H1 (cell line): Measurements from ENCODE around the gene KRT8. TPM values are rescaled to one million over a fixed set of nuclear protein-coding genes. Genes with fewer than 3 reads are reported as not detected.

Source experiments
- CTCF ChIA-PET: fragments of 300-600 bp; sonication (Branson Sonifier 250); formaldehyde crosslinking; loops from one replicate; lab custom pipeline; 2021; ENCODE audit not compliant: partially characterized antibody; lab: Charles Lee
- POLR2A ChIA-PET: fragments of 300-600 bp; sonication (Branson Sonifier 250); formaldehyde crosslinking; loops from one replicate; lab custom pipeline; 2021; ENCODE audit warnings: inconsistent platforms; ENCODE audit not compliant: partially characterized antibody; lab: Charles Lee
- DNase-seq, 2 experiments: peaks; one replicate each; pipeline versions ENCODE4 v3.0.0 to v3.0.0-alpha.2; 2010 to 2022; ENCODE audit warnings: low spot score in 2 of 2, low read depth in 1 of 2, mixed read lengths in 1 of 2
- FAIRE-seq: peaks from 2 replicates; lab custom pipeline; 2011; peaks lifted over from hg19 to GRCh38; lab: Jason Lieb, UNC
- H2AFZ ChIP-seq: 2 replicates; pipeline ENCODE4 v1.8.1; 2012; ENCODE audit warnings: low read length, inconsistent platforms
- H2AK5ac ChIP-seq: 2 replicates; pipeline ENCODE4 v1.6.1; 2013; ENCODE audit warnings: low read depth, low read length
- H2BK120ac ChIP-seq: replicated peaks from 2 replicates; pipeline ENCODE3; 2013; ENCODE audit warnings: low read depth, low read length, inconsistent platforms
- H2BK12ac ChIP-seq: 2 replicates; pipeline ENCODE4 v1.6.1; 2013; ENCODE audit warnings: low read depth, low read length
- H2BK15ac ChIP-seq: 2 replicates; pipeline ENCODE4 v1.6.1; 2013; ENCODE audit warnings: low read length
- H2BK20ac ChIP-seq: 2 replicates; pipeline ENCODE4 v1.6.1; 2013; ENCODE audit warnings: low read length
- H2BK5ac ChIP-seq: 2 replicates; pipeline ENCODE4 v1.6.1; 2013; ENCODE audit warnings: low read depth, low read length
- H3K14ac ChIP-seq: 2 replicates; pipeline ENCODE4 v1.6.1; 2013; ENCODE audit warnings: inconsistent platforms; ENCODE audit not compliant: insufficient read length
- H3K18ac ChIP-seq: 2 replicates; pipeline ENCODE4 v1.6.1; 2013; ENCODE audit warnings: low read length; ENCODE audit errors: extremely low read depth
- H3K23ac ChIP-seq: 2 replicates; pipeline ENCODE4 v1.6.1; 2013; ENCODE audit warnings: inconsistent platforms; ENCODE audit not compliant: insufficient read length
- H3K23me2 ChIP-seq: 2 replicates; pipeline ENCODE4 v1.6.1; 2013; ENCODE audit warnings: low read depth, low read length
- H3K27ac ChIP-seq: 2 replicates; pipeline ENCODE4 v1.6.1; 2011; ENCODE audit warnings: low read depth, low read length, inconsistent platforms
- H3K27me3 ChIP-seq, 4 experiments: replicated peaks in 1 of 4; 1 replicate in 1 of 4; 2 replicates in 3 of 4; pipeline versions ENCODE4 v1.6.1 to v1.8.1; 2011 to 2013; ENCODE audit warnings: low read length in 3 of 4, mild to moderate bottlenecking in 3 of 4, inconsistent platforms in 2 of 4, mixed read lengths in 2 of 4, moderate library complexity in 1 of 4; ENCODE audit not compliant: control insufficient read depth in 3 of 4, insufficient read depth in 3 of 4; ENCODE audit errors: extremely low read depth in 1 of 4
- H3K36me3 ChIP-seq, 4 experiments: 2 replicates each; pipeline versions ENCODE4 v1.6.1 to v1.8.1; 2011 to 2013; ENCODE audit warnings: mild to moderate bottlenecking in 4 of 4, low read length in 3 of 4, moderate library complexity in 2 of 4, control low read depth in 1 of 4, inconsistent platforms in 1 of 4; ENCODE audit not compliant: insufficient read depth in 4 of 4, control insufficient read depth in 2 of 4
- H3K4ac ChIP-seq: replicated peaks from 2 replicates; pipeline ENCODE3; 2013; ENCODE audit warnings: low read length, low read depth, mixed read lengths, inconsistent platforms; ENCODE audit not compliant: insufficient read length
- H3K4me1 ChIP-seq, 4 experiments: replicated peaks in 1 of 4; 1 replicate in 1 of 4; 2 replicates in 3 of 4; pipeline versions ENCODE4 v1.6.1 to v1.8.1; 2011 to 2013; ENCODE audit warnings: low read length in 3 of 4, inconsistent platforms in 2 of 4, mixed read lengths in 1 of 4; ENCODE audit not compliant: insufficient read depth in 4 of 4, control insufficient read depth in 3 of 4
- H3K4me2 ChIP-seq, 2 experiments: 2 replicates each; pipeline versions ENCODE4 v1.6.1 to v1.8.1; 2011 to 2013; ENCODE audit warnings: low read depth in 2 of 2, low read length in 2 of 2, control low read depth in 1 of 2, inconsistent platforms in 1 of 2, mild to moderate bottlenecking in 1 of 2; ENCODE audit not compliant: insufficient read depth in 1 of 2
- H3K4me3 ChIP-seq, 4 experiments: fragments of 200-600, 300-600 bp in 1 of 4; sonication (generic), shearing (Covaris generic), sonication (Bioruptor Twin) in 1 of 4; 2 replicates each; pipeline versions ENCODE4 v1.5.1 to v1.8.1; 2011 to 2016; ENCODE audit warnings: low read length in 4 of 4, low read depth in 3 of 4, control low read depth in 2 of 4, inconsistent platforms in 2 of 4, mild to moderate bottlenecking in 2 of 4, mixed read lengths in 1 of 4, moderate library complexity in 1 of 4; ENCODE audit not compliant: insufficient read depth in 2 of 4; ENCODE audit errors: extremely low read depth in 1 of 4
- H3K56ac ChIP-seq: replicated peaks from 2 replicates; pipeline ENCODE3; 2013; ENCODE audit warnings: low read depth, mild to moderate bottlenecking, mixed read lengths, low read length, inconsistent platforms; ENCODE audit not compliant: insufficient read length
- H3K79me1 ChIP-seq: 2 replicates; pipeline ENCODE4 v1.6.1; 2013; ENCODE audit warnings: low read depth, low read length, control low read depth
- H3K79me2 ChIP-seq, 2 experiments: 2 replicates each; pipeline versions ENCODE4 v1.6.1 to v1.8.1; 2012 to 2013; ENCODE audit warnings: low read length in 2 of 2, mild to moderate bottlenecking in 2 of 2, inconsistent platforms in 1 of 2; ENCODE audit not compliant: insufficient read depth in 2 of 2, control insufficient read depth in 1 of 2
- H3K9ac ChIP-seq, 4 experiments: replicated peaks in 1 of 4; 1 replicate in 1 of 4; 2 replicates in 3 of 4; pipeline versions ENCODE4 v1.6.1 to v1.8.1; 2011 to 2013; ENCODE audit warnings: low read depth in 3 of 4, low read length in 3 of 4, control low read depth in 2 of 4, mild to moderate bottlenecking in 2 of 4, moderate library complexity in 2 of 4, inconsistent platforms in 1 of 4; ENCODE audit errors: extremely low read depth in 1 of 4
- H3K9me3 ChIP-seq, 2 experiments: 2 replicates each; pipeline versions ENCODE4 v1.6.1 to v1.8.1; 2012 to 2013; ENCODE audit warnings: mild to moderate bottlenecking in 2 of 2, moderate library complexity in 2 of 2, control low read depth in 1 of 2, inconsistent platforms in 1 of 2, low read depth in 1 of 2, low read length in 1 of 2, mixed read lengths in 1 of 2; ENCODE audit not compliant: insufficient read depth in 2 of 2
- H4K20me1 ChIP-seq, 2 experiments: replicated peaks in 1 of 2; 2 replicates each; pipeline versions ENCODE3 to v1.8.1; 2011 to 2013; ENCODE audit warnings: inconsistent platforms in 2 of 2, low read length in 2 of 2, mild to moderate bottlenecking in 1 of 2; ENCODE audit not compliant: insufficient read depth in 2 of 2, control insufficient read depth in 1 of 2
- H4K5ac ChIP-seq: 2 replicates; pipeline ENCODE4 v1.6.1; 2013; ENCODE audit warnings: low read length, low read depth, mixed read lengths, inconsistent platforms; ENCODE audit not compliant: insufficient read length
- H4K8ac ChIP-seq: 2 replicates; pipeline ENCODE4 v1.8.0; 2013; ENCODE audit warnings: mild to moderate bottlenecking, moderate library complexity, low read length, inconsistent platforms; ENCODE audit not compliant: insufficient read depth; ENCODE audit errors: extremely low read depth
- H4K91ac ChIP-seq: replicated peaks from 2 replicates; pipeline ENCODE3; 2013; ENCODE audit warnings: low read length, mixed read lengths, inconsistent platforms; ENCODE audit not compliant: insufficient read length
- ASH2L ChIP-seq: fragments of 200-600, 300-600 bp; sonication (generic); IDR thresholded peaks from one replicate; pipeline ENCODE4 v1.7.1; 2017; ENCODE audit warnings: low read length
- BCL11A ChIP-seq, 2 experiments: IDR thresholded peaks; one replicate each; pipeline ENCODE4 v1.6.1; 2011; ENCODE audit warnings: low read depth in 2 of 2, low read length in 2 of 2, mild to moderate bottlenecking in 2 of 2
- BRCA1 ChIP-seq: IDR thresholded peaks from 2 replicates; pipeline ENCODE4 v1.6.1; 2012; ENCODE audit warnings: low read depth, low read length, improper control_type of control experiment
- GTF2F1 ChIP-seq: IDR thresholded peaks from 2 replicates; pipeline ENCODE4 v1.6.1; 2012; ENCODE audit warnings: low read depth, low read length, improper control_type of control experiment, borderline replicate concordance
- HDAC2 ChIP-seq, 2 experiments: fragments of 300-600 bp in 1 of 2; sonication (generic) in 1 of 2; IDR thresholded peaks; 2 replicates each; pipeline ENCODE4 v1.6.1; 2011 to 2012; ENCODE audit warnings: low read depth in 2 of 2, low read length in 2 of 2, mild to moderate bottlenecking in 2 of 2, moderate library complexity in 2 of 2, borderline replicate concordance in 1 of 2, inconsistent platforms in 1 of 2
- MAFK ChIP-seq: IDR thresholded peaks from 2 replicates; pipeline ENCODE4 v1.6.1; 2012; ENCODE audit warnings: low read depth, mild to moderate bottlenecking, improper control_type of control experiment, low read length
- PHF8 ChIP-seq: fragments of 200-600 bp; sonication (generic); conservative IDR thresholded peaks from 2 replicates; pipeline ENCODE4 v1.7.1; 2012; ENCODE audit warnings: low read depth, mild to moderate bottlenecking, inconsistent platforms, low read length, moderate library complexity
- RXRA ChIP-seq: IDR thresholded peaks from 2 replicates; pipeline ENCODE4 v1.6.1; 2011; ENCODE audit warnings: low read depth, mild to moderate bottlenecking, low read length, moderate library complexity; ENCODE audit not compliant: insufficient read depth
- SIX5 ChIP-seq: IDR thresholded peaks from 2 replicates; pipeline ENCODE4 v1.6.1; 2011; ENCODE audit warnings: mild to moderate bottlenecking, low read depth, low read length
- SP4 ChIP-seq: IDR thresholded peaks from 2 replicates; pipeline ENCODE4 v1.6.1; 2012; ENCODE audit warnings: low read length, inconsistent platforms
- TAF7 ChIP-seq: optimal IDR thresholded peaks from 2 replicates; pipeline ENCODE3; 2011; ENCODE audit warnings: low read depth, mild to moderate bottlenecking, inconsistent platforms, low read length, moderate library complexity, borderline replicate concordance
- TBP ChIP-seq: IDR thresholded peaks from 2 replicates; pipeline ENCODE4 v1.6.1; 2011; ENCODE audit warnings: low read depth, low read length, improper control_type of control experiment
- WGBS, 2 experiments: shearing (Covaris generic) in 1 of 2; methylation state at CpG; one replicate each; pipeline versions ENCODE4 v1.1.6 to v1.1.7; 2013 to 2015; ENCODE audit warnings: low lambda C conversion rate in 2 of 2, mixed read lengths in 2 of 2, inconsistent platforms in 1 of 2, low coverage in 1 of 2, missing lambda C conversion rate in 1 of 2; ENCODE audit not compliant: insufficient replicate concordance in 2 of 2, insufficient coverage in 1 of 2, insufficient read length in 1 of 2; ENCODE audit errors: extremely low coverage in 1 of 2, missing lambda C conversion rate in 1 of 2; 5-methylcytosine and 5-hydroxymethylcytosine counted together
- polyA plus RNA-seq, 7 experiments: library from polyadenylated mRNA; depleted of rRNA in 3 of 7; stranded (reverse) in 5 of 7; unstranded in 2 of 7; fragments of >200 nt in 5 of 7; fragments of 200-250 nt in 2 of 7; gene quantifications; 1 replicate in 5 of 7; 2 replicates in 1 of 7; 4 replicates in 1 of 7; pipeline versions ENCODE4 v1.2.1 to v1.2.3, GENCODE V29; 2011 to 2013; ENCODE audit warnings: missing spikeins in 2 of 7, mixed read lengths in 2 of 7
- total RNA-seq: library from RNA; stranded (reverse); fragmentation: NEBNext Ultra II Directional; extraction: Animal tissue kit (Norgen Biotek cat#: 25700); gene quantifications from 2 replicates; pipeline ENCODE4 v1.2.1, GENCODE V29; 2021

Gene KRT8
- total and polyA plus RNA-seq, 2 of the 8 experiments (the other 6 are each of a cell fraction or from before 2014, with no cell fraction given): 280 to 290 TPM

DNA sequence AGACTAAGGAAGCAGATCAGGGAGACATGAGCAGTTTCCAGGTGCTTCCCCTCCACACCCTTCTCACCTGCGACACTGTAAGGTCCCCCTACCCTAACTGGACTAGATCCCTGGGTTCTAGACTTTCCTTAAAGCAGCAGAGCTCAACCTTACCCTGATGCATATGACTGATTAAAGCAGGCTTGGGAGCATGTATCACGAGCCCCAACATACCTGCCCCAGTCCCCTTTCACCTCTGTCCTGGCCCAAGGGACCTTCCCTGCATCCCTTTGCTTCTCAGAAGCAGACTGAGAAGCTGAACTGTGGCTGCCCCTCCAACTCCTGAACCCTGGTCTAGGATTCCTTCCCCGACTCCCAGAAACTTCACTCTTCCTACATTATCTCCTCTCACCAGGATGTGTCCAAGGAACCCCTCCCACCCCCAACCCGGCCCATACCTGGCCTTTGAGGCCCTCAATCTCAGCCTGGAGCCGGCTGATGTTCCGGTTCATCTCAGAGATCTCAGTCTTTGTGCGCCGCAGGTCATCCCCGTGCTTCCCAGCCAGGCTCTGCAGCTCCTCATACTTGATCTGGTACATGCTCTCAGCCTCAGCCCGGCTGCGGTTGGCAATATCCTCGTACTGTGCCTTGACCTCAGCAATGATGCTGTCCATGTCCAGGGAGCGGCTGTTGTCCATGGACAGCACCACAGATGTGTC lies 5.4 kb downstream of the KRT8 start:
- Histone ChIP-seq H3K9ac (no peak overlapping the region), H2BK15ac (no peak overlapping the region), H3K79me1 (peaks cover 9% of the 10 kb centered on the region), H2BK5ac (no peak overlapping the region), H2BK120ac (no peak overlapping the region), H3K4ac (no peak overlapping the region), H3K14ac (no peak overlapping the region), H3K27ac (no peak overlapping the region), H3K27me3 (no peaks in the 10 kb centered on the region), H3K23me2 (no peaks in the 10 kb centered on the region; the same call in 1 of the 2 replicates), H4K8ac (no peak overlapping the region), H3K56ac (no peak overlapping the region), H4K20me1 (peaks cover 9 to 25% of the 10 kb centered on the region in 2 experiments), H4K91ac (no peak overlapping the region), H3K9me3 (no peaks in the 10 kb centered on the region), H3K4me2 (no peak overlapping the region), H2AK5ac (no peak overlapping the region), H2BK20ac (no peak overlapping the region), H3K4me3 (no peak overlapping the region), H2AFZ (no peak overlapping the region), H3K18ac (no peak overlapping the region), H3K4me1 (no peaks in the 10 kb centered on the region), H3K23ac (no peak overlapping the region), H4K5ac (no peak overlapping the region), H3K79me2 (peaks cover 0 to 19% of the 10 kb centered on the region in 2 experiments; a peak in 2 of 4 replicates), H2BK12ac (no peak overlapping the region), H3K36me3 (peaks cover 14 to 51% (median 38%) of the 10 kb centered on the region in 4 experiments)
- 89% methylated on average over 13 of the region's 13 CpGs; no CpG with 5 or more reads in 1 of the 2 experiments for WGBS, 2 experiments
- POLR2A ChIA-PET: interaction anchor here (0.8 to 17.4 kb wide), 4 partner anchors 49 to 107 kb away, joined by 3 to 297 read pairs (median 4); partner anchors contain the start of genes EIF4B and KRT18
- CTCF ChIA-PET: interaction anchor here (1.0 to 36.8 kb wide), 11 partner anchors 10 to 88 kb away, joined by 3 to 1250 read pairs (median 13); partner anchors contain the start of gene KRT18
- FAIRE-seq (no peak), DNase-seq (no peak)
- TF ChIP-seq BCL11A (IDR thresholded peaks at IDR 0.05; ENCODE audit: low read depth in 2 of 2, low read length in 2 of 2) (no peak), SP4 (no peak), SIX5 (no peak), MAFK (no peak), GTF2F1 (no peak), TBP (no peak), TAF7 (no peak), BRCA1 (no peak), ASH2L (no peak), PHF8 (no peak), HDAC2 (IDR thresholded peaks at IDR 0.05; ENCODE audit: borderline replicate concordance in 1 of 2, low read depth in 2 of 2, low read length in 2 of 2) (no peak), RXRA (no peak)
